ENCODE data around the gene TRIM45.

Gene TRIM45

GRCh38 chr1:117066367-117066766 is 55.2 kb downstream of the TRIM45 start:
- Histone ChIP-seq H3K36me3 (ENCODE audit: control insufficient read depth in 1 of 2, insufficient read depth in 2 of 2, low read length in 2 of 2) (peaks cover 0 to 8% of the 10 kb centered on the region in 2 donors), H3K27ac (ENCODE audit: low read depth, low read length) (no peak overlapping the region), H3K9me3 (ENCODE audit: control insufficient read depth in 1 of 2, low read length in 2 of 2) (no peaks in the 10 kb centered on the region), H3K4me3 (ENCODE audit: low read depth in 1 of 2, low read length in 2 of 2) (no peak overlapping the region), H3K4me1 (ENCODE audit: control insufficient read depth in 1 of 2, insufficient read depth in 2 of 2, low read length in 2 of 2) (peaks cover under 1 to 1% of the 10 kb centered on the region in 2 donors), H3K9ac (ENCODE audit: low read depth in 1 of 2, low read length in 2 of 2) (no peak overlapping the region), H3K27me3 (ENCODE audit: control insufficient read depth in 1 of 2, insufficient read depth in 2 of 2, low read length in 2 of 2) (no peaks in the 10 kb centered on the region)

GRCh38 chr1:117061986-117062415 is 59.5 kb downstream of the TRIM45 start:
- peaks cover 12 to 13% of the 10 kb centered on the region in 2 donors for H3K4me1 ChIP-seq (ENCODE audit: control insufficient read depth in 1 of 2, insufficient read depth in 2 of 2, low read length in 2 of 2)
- no peaks in the 10 kb centered on the region for H3K9me3 ChIP-seq (ENCODE audit: control insufficient read depth in 1 of 2, low read length in 2 of 2)
- H3K9ac ChIP-seq (ENCODE audit: low read depth in 1 of 2, low read length in 2 of 2) = no peak overlapping the region
- no peak overlapping the region for H3K27ac ChIP-seq (ENCODE audit: low read depth, low read length)
- H3K36me3 ChIP-seq (ENCODE audit: control insufficient read depth in 1 of 2, insufficient read depth in 2 of 2, low read length in 2 of 2) = peaks cover 0 to 4% of the 10 kb centered on the region in 2 donors
- no peaks in the 10 kb centered on the region for H3K27me3 ChIP-seq (ENCODE audit: control insufficient read depth in 1 of 2, insufficient read depth in 2 of 2, low read length in 2 of 2)
- H3K4me3 ChIP-seq (ENCODE audit: low read depth in 1 of 2, low read length in 2 of 2) = no peak overlapping the region
